ENCODE measurements around the gene KLRC4. TPM values are rescaled to one million over a fixed set of nuclear protein-coding genes. Genes with fewer than 3 reads are reported as not detected.
"Not testable (repeated sequence)": the region's sequence is repeated elsewhere in the genome, so short reads cannot be mapped to it uniquely, and the experiment has no call there.

The KLRC4 gene
- total RNA-seq, 1 experiment from 2014 or later = not detected

GRCh38 chr12:10368206-10369171, 41.1 kb downstream of the KLRC4 start:
- no peak for DNase-seq (ENCODE audit: low spot score)

- not testable (repeated sequence) for DNase-seq (ENCODE audit: low spot score)
Observed at GRCh38 chr12:10367714-10368113, 41.8 kb downstream of the KLRC4 start.

DNA sequence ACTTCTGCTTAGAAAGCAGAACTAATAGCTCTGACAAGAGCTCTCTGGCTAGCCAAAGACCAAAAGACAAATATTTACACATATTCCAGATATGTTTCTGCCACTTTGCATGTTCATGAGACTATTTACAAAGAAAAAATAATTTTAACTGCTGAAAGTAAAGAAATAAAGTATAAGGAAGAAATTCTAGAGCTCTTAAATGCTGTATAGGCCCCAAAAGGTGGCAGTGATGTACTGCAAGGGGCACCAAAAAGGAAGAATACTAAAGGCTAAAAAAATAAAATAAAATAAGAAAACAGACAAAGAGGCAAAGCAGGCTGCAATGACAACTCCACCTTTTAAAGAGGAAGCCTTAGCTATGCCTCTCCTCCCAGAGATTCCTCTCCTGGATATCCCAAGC, 42.7 kb downstream of the KLRC4 start:
- no peak for DNase-seq (ENCODE audit: low spot score)

DNA sequence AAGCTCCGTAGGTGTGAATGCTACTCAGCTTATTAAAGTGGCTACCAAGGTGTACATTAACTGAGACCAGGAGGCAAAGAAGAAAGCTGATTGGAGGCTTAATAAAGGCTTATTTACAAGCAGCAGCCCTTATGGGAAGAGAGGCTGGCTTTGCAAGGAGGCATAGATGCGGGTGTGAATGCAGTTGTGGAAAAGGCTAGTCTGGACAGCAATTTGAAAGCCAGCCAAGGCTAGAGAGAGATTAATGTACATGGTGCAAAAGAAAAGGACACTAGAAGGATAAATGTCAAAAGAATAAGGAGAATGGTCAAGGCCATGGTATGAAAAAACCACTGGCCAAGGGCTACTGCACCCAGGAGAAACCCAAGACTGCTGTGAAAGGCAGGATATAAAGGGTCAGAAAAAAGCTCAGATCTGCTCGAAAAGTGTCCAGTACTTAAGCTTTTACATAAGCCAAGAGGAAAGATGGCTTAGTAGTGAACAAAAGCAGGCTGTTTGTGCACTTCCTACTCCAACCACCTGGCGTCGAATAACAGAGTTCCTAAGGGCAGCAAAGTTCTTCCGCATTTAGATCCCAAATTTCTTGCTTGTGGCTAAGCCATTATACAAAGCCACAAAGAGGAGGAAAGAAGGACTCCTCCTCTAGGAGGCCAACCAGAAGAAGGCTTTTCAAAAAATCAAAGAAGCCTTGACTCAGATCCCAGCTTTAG, 43.7 kb downstream of the KLRC4 start:
- peak; percentile 82 for DNase-seq (ENCODE audit: low spot score)

DNA sequence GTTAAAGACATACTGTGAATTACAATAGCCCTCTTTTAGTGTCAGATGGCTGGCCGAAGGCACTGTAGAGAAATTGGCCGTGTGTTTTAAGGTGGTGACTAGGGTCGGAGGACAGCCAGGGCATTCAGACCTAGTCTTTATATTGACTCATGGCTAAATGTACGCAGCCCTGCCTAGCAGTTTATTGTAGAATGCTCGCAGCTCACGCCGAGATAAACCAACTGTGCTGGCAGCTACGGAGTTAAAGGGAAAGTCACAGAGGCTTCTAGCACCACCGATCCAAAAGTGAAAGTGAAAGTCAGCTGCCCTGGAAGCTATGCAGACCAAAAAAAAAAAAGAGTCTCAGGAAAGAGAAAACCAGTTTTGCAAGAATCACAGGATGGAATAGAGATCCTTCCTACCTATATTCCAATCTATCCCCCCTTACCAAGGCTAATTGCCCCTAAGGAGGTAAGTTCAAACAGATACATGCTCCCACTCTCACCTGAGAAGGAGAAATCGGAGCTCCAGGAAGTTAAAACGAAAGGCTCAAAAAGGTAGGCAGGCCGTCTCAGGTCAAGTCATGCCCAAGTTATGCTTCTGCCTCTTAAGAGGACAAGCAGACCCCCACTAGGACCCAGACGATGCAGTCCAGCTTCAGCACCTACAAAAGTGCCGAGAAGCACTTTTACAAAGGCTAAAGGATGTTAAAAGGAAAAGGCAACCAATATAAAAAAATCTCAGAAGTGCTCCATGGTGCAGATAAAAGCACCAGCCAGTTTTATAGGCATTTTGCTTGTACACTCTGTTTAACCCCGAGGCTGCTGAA, 44.5 kb downstream of the KLRC4 start:
- DNase-seq (ENCODE audit: low spot score) = peak; percentile 94

GRCh38 chr12:10363914-10364814, 45.4 kb downstream of the KLRC4 start:
- peak; percentile 65 for DNase-seq (ENCODE audit: low spot score)

- no peak for DNase-seq (ENCODE audit: low spot score)
Observed at GRCh38 chr12:10363658-10363913, 46.0 kb downstream of the KLRC4 start.

DNA sequence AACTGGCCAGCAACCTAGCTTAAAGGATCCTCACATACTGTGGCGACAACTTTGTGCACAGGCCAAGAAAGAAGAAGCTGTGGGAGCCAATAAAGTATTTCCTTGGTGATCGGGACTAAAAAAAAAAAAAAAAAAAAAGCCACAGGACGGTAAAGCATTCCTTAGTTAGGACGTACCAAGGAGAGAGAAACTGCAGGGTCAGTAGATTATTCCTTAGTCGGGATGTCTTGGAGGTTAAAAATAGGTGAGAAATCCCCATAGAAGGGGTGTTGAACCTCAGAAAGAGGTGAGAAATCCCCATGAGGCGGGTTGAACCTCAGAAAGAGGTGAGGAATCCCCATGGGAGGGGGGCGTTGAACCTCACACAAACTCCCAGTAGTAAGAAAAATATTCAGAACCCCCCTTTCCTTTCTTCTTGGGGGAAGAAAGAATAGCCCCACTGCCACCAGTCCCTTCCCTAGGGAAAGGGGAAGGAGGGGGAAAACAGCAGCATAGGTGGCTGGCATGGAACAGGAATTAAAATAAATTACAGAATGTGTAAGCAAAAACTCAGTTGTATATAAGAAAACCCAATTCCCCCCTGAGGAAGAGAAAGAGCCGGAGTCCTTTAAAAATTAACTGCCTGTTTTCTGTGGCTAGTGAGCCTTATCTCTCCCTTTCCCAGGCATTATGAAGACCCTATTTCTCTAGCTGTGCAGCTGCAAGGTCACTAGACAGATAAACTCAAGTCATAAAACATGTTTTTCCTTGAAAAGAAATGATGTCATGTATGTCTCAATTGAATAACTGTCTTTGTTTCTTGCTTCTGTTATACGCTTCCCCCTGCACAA, 46.5 kb downstream of the KLRC4 start:
- peak; percentile 71 for DNase-seq (ENCODE audit: low spot score)

- no peak for DNase-seq (ENCODE audit: low spot score)
Observed at GRCh38 chr12:10362325-10362724, 47.2 kb downstream of the KLRC4 start.

DNA sequence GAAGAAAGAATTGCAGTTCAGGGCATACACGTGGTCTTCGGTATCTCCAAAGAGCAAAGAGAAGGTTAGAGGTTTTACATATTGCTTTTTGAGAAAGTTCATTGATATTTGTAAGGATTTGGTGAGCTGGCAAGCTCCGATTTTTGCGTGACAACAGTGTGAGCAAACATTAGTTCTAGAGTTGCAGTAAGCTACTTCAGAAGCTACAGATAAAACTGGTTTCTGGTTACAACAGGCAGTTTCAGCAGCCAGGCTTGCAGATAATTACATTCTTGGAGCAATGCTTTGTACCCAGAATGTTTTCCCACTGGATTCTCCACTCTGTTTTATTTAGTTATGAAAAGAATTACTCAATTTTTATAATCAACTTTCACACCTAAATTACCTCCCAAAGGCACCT, 47.9 kb downstream of the KLRC4 start:
- DNase-seq (ENCODE audit: low spot score) = peak; percentile 82

DNA sequence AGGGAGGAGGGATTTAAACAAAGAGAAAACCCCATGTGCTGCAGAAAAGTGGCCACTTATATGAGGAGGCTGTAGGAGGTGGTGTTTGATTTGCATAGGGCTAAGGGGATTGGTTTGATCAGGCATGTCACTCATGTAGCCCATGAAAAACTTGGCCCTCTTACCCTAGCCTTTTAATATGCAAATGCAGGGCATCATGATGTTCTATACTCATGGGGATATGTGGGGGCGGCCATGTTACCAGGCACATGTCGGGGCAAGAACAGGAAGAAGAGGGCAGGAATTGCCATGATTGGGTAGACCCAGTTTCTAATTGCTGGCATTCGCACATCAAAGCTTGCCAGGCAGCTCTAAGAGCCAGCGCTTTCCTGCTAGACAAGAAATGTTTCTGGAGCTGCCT, 48.5 kb downstream of the KLRC4 start:
- peak; percentile 76 for DNase-seq (ENCODE audit: low spot score)

DNA sequence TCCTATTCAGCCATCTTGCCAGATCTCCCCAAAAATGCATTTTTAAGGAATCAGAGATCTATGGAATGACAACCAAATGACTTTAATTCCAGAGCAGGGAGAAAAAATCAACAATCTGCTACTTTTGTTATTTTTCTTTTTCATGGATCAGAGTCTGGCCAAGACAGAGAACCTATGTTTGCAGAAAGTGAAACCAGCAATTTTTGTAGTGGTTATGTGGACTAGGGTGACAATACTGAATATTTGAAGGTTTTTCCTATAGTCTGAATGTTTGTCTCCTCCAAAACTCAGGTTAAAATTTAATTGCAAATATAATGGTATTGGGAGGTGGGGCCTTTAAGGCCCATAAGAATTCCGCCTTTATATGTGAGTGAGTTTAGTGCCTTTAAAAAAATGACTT, 50.6 kb downstream of the KLRC4 start:
- DNase-seq (ENCODE audit: low spot score) = no peak

DNA sequence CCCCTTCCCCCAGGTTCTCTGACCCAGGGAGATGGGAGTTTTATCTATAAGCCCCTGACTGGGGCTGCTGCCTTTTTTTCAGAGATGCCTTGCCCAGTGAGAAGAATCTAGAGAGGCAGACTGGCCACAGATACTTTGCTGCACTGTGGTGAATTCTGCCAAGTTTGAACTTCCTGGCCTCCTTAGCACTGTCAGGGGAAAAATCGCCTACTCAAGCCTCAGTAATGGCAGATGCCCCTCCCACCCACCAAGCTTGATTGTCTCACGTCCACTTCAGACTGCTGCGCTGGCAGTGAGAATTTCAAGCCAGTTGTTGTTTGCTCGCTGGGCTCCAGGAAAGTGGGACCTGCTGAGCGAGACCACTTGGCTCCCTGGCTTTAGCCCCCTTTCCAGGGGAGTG, 51.4 kb downstream of the KLRC4 start:
- DNase-seq (ENCODE audit: low spot score) = no peak

Other genes with a start within 250 kb of the KLRC4 start
- gene OLR1, start 237.6 kb downstream of the KLRC4 start, total RNA-seq (2014; rRNA removed; shearing (Covaris generic)) = 7.3 and 8.7 TPM in 2 replicates
- gene TMEM52B, start 230.7 kb downstream of the KLRC4 start, total RNA-seq (2014; rRNA removed; shearing (Covaris generic)) = 0.10 and 1.5 TPM in 2 replicates
- 73.5 and 75.5 TPM in 2 replicates for gene GABARAPL1, start 196.9 kb downstream of the KLRC4 start, total RNA-seq (2014; rRNA removed; shearing (Covaris generic))
- 0.77 and 6.7 TPM in 2 replicates for gene KLRD1, start 101.9 kb downstream of the KLRC4 start, total RNA-seq (2014; rRNA removed; shearing (Covaris generic))
- not detected in 2 replicates for gene KLRK1, start 19.7 kb downstream of the KLRC4 start, total RNA-seq (2014; rRNA removed; shearing (Covaris generic))
- gene KLRC3, start 10.8 kb upstream of the KLRC4 start, total RNA-seq (2014; rRNA removed; shearing (Covaris generic)) = 0.37 TPM in 1 of 2 replicates, not detected in the other
- gene KLRC2, start 26.3 kb upstream of the KLRC4 start, total RNA-seq (2014; rRNA removed; shearing (Covaris generic)) = 0.23 TPM in 1 of 2 replicates, not detected in the other
- not detected in 2 replicates for gene KLRC1, start 43.6 kb upstream of the KLRC4 start, total RNA-seq (2014; rRNA removed; shearing (Covaris generic))
- gene EIF2S3B, start 96.1 kb upstream of the KLRC4 start, total RNA-seq (2014; rRNA removed; shearing (Covaris generic)) = 0.66 and 0.83 TPM in 2 replicates
- 63.2 and 116 TPM in 2 replicates for gene MAGOHB, start 203.9 kb upstream of the KLRC4 start, total RNA-seq (2014; rRNA removed; shearing (Covaris generic))

Data from H4 (cell line).